CD4-positive, alpha-beta T cell (primary cell): ENCODE measurements around the gene TUT4. TPM values are rescaled to one million over a fixed set of nuclear protein-coding genes. Genes with fewer than 3 reads are reported as not detected.

Source experiments
- ATAC-seq: fragments of 200-7000 bp; cut with Tn5 transposase; one replicate; pipeline ENCODE4 v1.10.0; 2022; ENCODE audit warnings: mild to moderate bottlenecking; ENCODE audit not compliant: poor library complexity
- CTCF ChIA-PET: fragments of 350-600 bp; sonication (Branson Sonifier 250); formaldehyde crosslinking; loops from one replicate; lab custom pipeline; 2021; ENCODE audit warnings: antibody characterized with exemption, inconsistent platforms; lab: Charles Lee
- POLR2A ChIA-PET: fragments of 350-600 bp; sonication (Branson Sonifier 250); formaldehyde crosslinking; loops from one replicate; lab custom pipeline; 2021; ENCODE audit warnings: antibody characterized with exemption, inconsistent platforms; lab: Charles Lee
- DNase-seq, 14 experiments: peaks; one replicate each; pipeline ENCODE4 v3.0.0-alpha.2; 2013 to 2020; ENCODE audit warnings: mixed read lengths in 2 of 14
- H3K27ac ChIP-seq, 2 donors: one replicate each; pipeline versions ENCODE4 v1.5.1 to v1.7.0; 2013; ENCODE audit warnings: low read length in 2 of 2, low read depth in 1 of 2, mild to moderate bottlenecking in 1 of 2
- H3K27me3 ChIP-seq, 2 experiments: 1 replicate in 1 of 2; 2 replicates in 1 of 2; pipeline versions ENCODE4 v1.6.1 to v1.7.0; 2013; ENCODE audit warnings: low read length in 2 of 2, control low read depth in 1 of 2, mild to moderate bottlenecking in 1 of 2, moderate library complexity in 1 of 2; ENCODE audit not compliant: insufficient read depth in 2 of 2, control insufficient read depth in 1 of 2
- H3K36me3 ChIP-seq: one replicate; pipeline ENCODE4 v1.6.1; 2013; ENCODE audit warnings: low read length, control low read depth; ENCODE audit not compliant: insufficient read depth
- H3K4me1 ChIP-seq: one replicate; pipeline ENCODE4 v1.6.1; 2013; ENCODE audit warnings: low read length, control low read depth; ENCODE audit not compliant: insufficient read depth
- H3K4me3 ChIP-seq: one replicate; pipeline ENCODE4 v1.5.1; 2013; ENCODE audit warnings: mild to moderate bottlenecking, low read length, moderate library complexity
- H3K9me3 ChIP-seq, 2 experiments: 1 replicate in 1 of 2; 2 replicates in 1 of 2; pipeline versions ENCODE4 v1.6.1 to v1.7.0; 2013; ENCODE audit warnings: low read length in 2 of 2, mild to moderate bottlenecking in 2 of 2, control low read depth in 1 of 2, moderate library complexity in 1 of 2; ENCODE audit not compliant: control insufficient read depth in 1 of 2, insufficient read depth in 1 of 2
- H3K27ac Mint-ChIP-seq: one replicate; pipeline ENCODE4 v1.8.0; 2020; ENCODE audit warnings: mixed read lengths
- H3K27me3 Mint-ChIP-seq: one replicate; pipeline ENCODE4 v1.8.0; 2021; ENCODE audit warnings: mixed read lengths
- H3K36me3 Mint-ChIP-seq: one replicate; pipeline ENCODE4 v1.8.0; 2021; ENCODE audit warnings: low read depth, mixed read lengths
- H3K4me1 Mint-ChIP-seq: one replicate; pipeline ENCODE4 v1.8.0; 2021; ENCODE audit warnings: low read depth, mixed read lengths
- H3K4me3 Mint-ChIP-seq: one replicate; pipeline ENCODE4 v1.8.0; 2020; ENCODE audit warnings: mild to moderate bottlenecking, mixed read lengths
- H3K9me3 Mint-ChIP-seq: one replicate; pipeline ENCODE4 v1.8.0; 2020; ENCODE audit warnings: mixed read lengths
- CTCF ChIP-seq: fragments of 200-600 bp; IDR thresholded peaks from one replicate; pipeline ENCODE4 v1.8.0; 2022; ENCODE audit warnings: antibody characterized with exemption, mild to moderate bottlenecking
- intact Hi-C, 2 experiments: fragments of 100-400 bp; cut with DNase I in 1 of 2; cut with micrococcal nuclease in 1 of 2; formaldehyde crosslinking; loops; one replicate each; pipeline versions ENCODE4 v1.15.1 to v1.9.0; 2023 to 2025; cut with DNase I, micrococcal nuclease
- total RNA-seq, 174 experiments: library from RNA in 2 of 174; stranded (reverse) in 2 of 174; gene quantifications; one replicate each; pipeline ENCODE4 v1.2.3 and lab custom pipeline; 2021 to 2026

TUT4 gene
- total RNA-seq, 2 experiments from 2014 or later, result 141 to 147 TPM

GRCh38 chr1:52598729-52599128, 45.8 kb upstream of the TUT4 start:
- Histone ChIP-seq H3K4me1 (peaks cover 28% of the 10 kb centered on the region), H3K27me3 (no peaks in the 10 kb centered on the region), H3K27ac (no peak overlapping the region), H3K36me3 (no peaks in the 10 kb centered on the region), H3K9me3 (no peaks in the 10 kb centered on the region), H3K4me3 (no peak overlapping the region)
- H3K27me3 Mint-ChIP-seq, result no peaks in the 10 kb centered on the region
- H3K4me3 Mint-ChIP-seq, result no peak overlapping the region
- no peak for TF ChIP-seq CTCF
- POLR2A ChIA-PET, result no interaction called here
- intact Hi-C loops, result loop anchor here in 1 of 2 experiments (10.0 kb wide), 1 partner anchor 186 kb away; no protein-coding TSS in a partner anchor
- CTCF ChIA-PET, result no interaction called here
- peaks cover 9% of the 10 kb centered on the region for H3K36me3 Mint-ChIP-seq
- no peak overlapping the region for H3K27ac Mint-ChIP-seq
- ATAC-seq, result no peak
- DNase-seq, result no peak
- peaks cover 18% of the 10 kb centered on the region for H3K4me1 Mint-ChIP-seq
- no peaks in the 10 kb centered on the region for H3K9me3 Mint-ChIP-seq

GRCh38 chr1:52597912-52598311, 45.0 kb upstream of the TUT4 start:
- H3K27me3 ChIP-seq, result no peaks in the 10 kb centered on the region
- no peak for DNase-seq
- no peak overlapping the region for H3K27ac ChIP-seq
- Mint-ChIP-seq H3K4me3 (no peak overlapping the region), H3K9me3 (no peaks in the 10 kb centered on the region), H3K27ac (no peak overlapping the region), H3K27me3 (no peaks in the 10 kb centered on the region), H3K4me1 (peaks cover 9% of the 10 kb centered on the region), H3K36me3 (peaks cover 2% of the 10 kb centered on the region)
- intact Hi-C loops, result loop anchor here in 1 of 2 experiments (10.0 kb wide), 1 partner anchor 187 kb away; no protein-coding TSS in a partner anchor
- H3K4me1 ChIP-seq, result peaks cover 20% of the 10 kb centered on the region
- no peak for TF ChIP-seq CTCF
- H3K9me3 ChIP-seq, result no peaks in the 10 kb centered on the region
- ChIA-PET CTCF (no interaction called here), POLR2A (no interaction called here)
- no peaks in the 10 kb centered on the region for H3K36me3 ChIP-seq
- no peak for ATAC-seq
- no peak overlapping the region for H3K4me3 ChIP-seq

- ATAC-seq (no peak), DNase-seq (no peak)
- Mint-ChIP-seq H3K4me3 (no peak overlapping the region), H3K36me3 (no peaks in the 10 kb centered on the region), H3K27ac (no peak overlapping the region), H3K4me1 (no peaks in the 10 kb centered on the region), H3K27me3 (no peaks in the 10 kb centered on the region), H3K9me3 (no peaks in the 10 kb centered on the region)
- CTCF ChIA-PET, result no interaction called here
- POLR2A ChIA-PET, result interaction anchor here (1.0 kb wide), 1 partner anchor 43 kb away, joined by 4 read pairs; no protein-coding TSS in a partner anchor
- Histone ChIP-seq H3K4me3 (no peak overlapping the region), H3K9me3 (no peaks in the 10 kb centered on the region), H3K27me3 (no peaks in the 10 kb centered on the region), H3K27ac (no peak overlapping the region), H3K4me1 (no peaks in the 10 kb centered on the region), H3K36me3 (no peaks in the 10 kb centered on the region)
- intact Hi-C loops, result loop anchor here in 1 of 2 experiments (10.0 kb wide), 1 partner anchor 190 kb away; no protein-coding TSS in a partner anchor
- no peak for TF ChIP-seq CTCF
These were observed 42.2 kb upstream of the TUT4 start for GRCh38 chr1:52595061-52595460.
